Esophagus squamous epithelium (tissue), 5 donors: ENCODE data around the gene SECTM1. TPM values are rescaled to one million over a fixed set of nuclear protein-coding genes. Genes with fewer than 3 reads are reported as not detected.

ENCODE experiments used
- DNase-seq: peaks from one replicate; lab custom pipeline; 2025; lab: John Stamatoyannopoulos, UW
- H3K27ac ChIP-seq, 4 donors: fragments of 200-600 bp; sonication (generic); one replicate each; pipeline ENCODE4 v1.5.1; 2016 to 2019; ENCODE audit warnings: mild to moderate bottlenecking in 1 of 4
- H3K27me3 ChIP-seq, 4 donors: fragments of 200-600 bp; sonication (generic); 1 replicate in 3 of 4; 2 replicates in 1 of 4; pipeline versions ENCODE4 v1.5.1 to v1.6.0; 2017 to 2021; ENCODE audit warnings: antibody characterized with exemption in 1 of 4
- H3K36me3 ChIP-seq, 3 donors: fragments of 200-600 bp; sonication (generic); one replicate each; pipeline ENCODE4 v1.5.1; 2016 to 2019
- H3K4me1 ChIP-seq, 3 donors: fragments of 200-600 bp; sonication (generic); one replicate each; pipeline ENCODE4 v1.5.1; 2017 to 2019
- H3K4me3 ChIP-seq, 4 donors: fragments of 200-600 bp; sonication (generic); 1 replicate in 3 of 4; 2 replicates in 1 of 4; pipeline ENCODE4 v1.5.1; 2016 to 2019; ENCODE audit warnings: mild to moderate bottlenecking in 2 of 4, moderate library complexity in 1 of 4
- H3K9me3 ChIP-seq, 3 donors: fragments of 200-600 bp; sonication (generic); one replicate each; pipeline ENCODE4 v1.5.1; 2016 to 2019
- CTCF ChIP-seq, 6 experiments: fragments of 450-650 bp in 4 of 6; fragments of 200-600 bp in 2 of 6; sonication (generic) in 2 of 6; IDR thresholded peaks; one replicate each; pipeline ENCODE4 v1.5.1; 2016 to 2019; ENCODE audit warnings: antibody characterized with exemption in 6 of 6, mild to moderate bottlenecking in 4 of 6, moderate library complexity in 4 of 6
- POLR2A ChIP-seq, 4 donors: fragments of 450-650 bp; IDR thresholded peaks; one replicate each; pipeline ENCODE4 v1.6.1; 2017; ENCODE audit warnings: antibody characterized with exemption in 4 of 4, mild to moderate bottlenecking in 4 of 4, moderate library complexity in 3 of 4
- WGBS, 2 donors: methylation state at CpG; one replicate each; pipeline ENCODE4 v1.1.5; 2018; 5-methylcytosine and 5-hydroxymethylcytosine counted together
- intact Hi-C: fragments of 100-400 bp; cut with DNase I; formaldehyde crosslinking; loops from one replicate; pipeline ENCODE4 v1.15.0; 2022
- total RNA-seq, 4 donors: library from RNA; depleted of rRNA; stranded (reverse); fragments of >200 nt; gene quantifications; one replicate each; pipeline ENCODE4 v1.1.0, GENCODE V29; 2016
- donor health status: DM: yes; HTN: yes; CAD: no.

The SECTM1 gene
- total RNA-seq, 4 donors from 2014 or later = 4.3 to 19.5 (median 6.5) TPM

- Histone ChIP-seq H3K4me1 (peaks cover 0 to 38% (median 6%) of the 10 kb centered on the region in 3 donors), H3K27me3 (peaks cover 0 to 91% (median 0%) of the 10 kb centered on the region in 4 donors), H3K27ac (no peak overlapping the region), H3K9me3 (no peaks in the 10 kb centered on the region), H3K4me3 (no peak overlapping the region), H3K36me3 (no peaks in the 10 kb centered on the region)
- TF ChIP-seq CTCF (IDR thresholded peaks at IDR 0.05) (no peak), POLR2A (IDR thresholded peaks at IDR 0.05) (no peak)
- intact Hi-C loops = loop anchor here (5.0 kb wide), 1 partner anchor 87 kb away; no protein-coding TSS in a partner anchor
- DNase-seq = no peak
- 10 to 43% methylated on average over 2 to 17 of the region's 25 CpGs for WGBS, 2 donors
These were observed 8.8 kb downstream of the SECTM1 start for GRCh38 chr17:82324566-82325285.

GRCh38 chr17:82323514-82324234 lies 9.9 kb downstream of the SECTM1 start:
- DNase-seq = no peak
- intact Hi-C loops = loop anchor here (5.0 kb wide), 1 partner anchor 86 kb away; no protein-coding TSS in a partner anchor

GRCh38 chr17:82322526-82323453 lies 10.8 kb downstream of the SECTM1 start:
- peaks cover 0 to 29% (median 6%) of the 10 kb centered on the region in 3 donors for H3K4me1 ChIP-seq
- H3K36me3 ChIP-seq = no peaks in the 10 kb centered on the region
- TF ChIP-seq CTCF (IDR thresholded peaks at IDR 0.05) = no peak
- TF ChIP-seq POLR2A (IDR thresholded peaks at IDR 0.05) = no peak
- no peak overlapping the region for H3K4me3 ChIP-seq
- H3K27ac ChIP-seq = no peak overlapping the region
- peaks cover 0 to 76% (median 0%) of the 10 kb centered on the region in 4 donors for H3K27me3 ChIP-seq
- no peak for DNase-seq
- intact Hi-C loops = loop anchor here (5.0 kb wide), 1 partner anchor 85 kb away; no protein-coding TSS in a partner anchor
- H3K9me3 ChIP-seq = no peaks in the 10 kb centered on the region
- WGBS, 2 donors = 67 to 93% methylated on average over 3 to 8 of the region's 28 CpGs

More at GRCh38 chr17:82323514-82324234, 9.9 kb downstream of the SECTM1 start:
- Histone ChIP-seq H3K4me3 (no peak overlapping the region), H3K9me3 (no peaks in the 10 kb centered on the region), H3K4me1 (peaks cover 0 to 37% (median 6%) of the 10 kb centered on the region in 3 donors), H3K36me3 (no peaks in the 10 kb centered on the region), H3K27me3 (peaks cover 0 to 82% (median 0%) of the 10 kb centered on the region in 4 donors), H3K27ac (no peak overlapping the region)
- 69 to 72% methylated on average over 12 to 16 of the region's 21 CpGs for WGBS, 2 donors
- TF ChIP-seq POLR2A (IDR thresholded peaks at IDR 0.05) = no peak
- TF ChIP-seq CTCF (IDR thresholded peaks at IDR 0.05) = no peak

- TF ChIP-seq POLR2A (IDR thresholded peaks at IDR 0.05) (no peak), CTCF (IDR thresholded peaks at IDR 0.05) (no peak)
- Histone ChIP-seq H3K27me3 (peaks cover 0 to 76% (median 0%) of the 10 kb centered on the region in 4 donors), H3K4me3 (peak overlapping the region in 1 of 4 donors; percentile 25), H3K4me1 (peaks cover 0 to 21% (median 6%) of the 10 kb centered on the region in 3 donors), H3K36me3 (no peaks in the 10 kb centered on the region), H3K27ac (no peak overlapping the region), H3K9me3 (no peaks in the 10 kb centered on the region)
- no CpG with 5 or more reads among the region's 21 CpGs for WGBS, 2 donors
- intact Hi-C loops = loop anchor here (5.0 kb wide), 1 partner anchor 85 kb away; no protein-coding TSS in a partner anchor
- no peak for DNase-seq
These were observed 11.6 kb downstream of the SECTM1 start for GRCh38 chr17:82321947-82322466.
